Inflammatory macrophage treated with lipopolysaccharide for 1 hour (primary cell): Measurements from ENCODE around the gene TTR.
A peak's percentile ranks its signal among the peaks of the same experiment; 100 is the strongest.

Experiments
- DNase-seq, 2 donors: peaks; one replicate each; pipeline ENCODE4 v3.0.0-alpha.2; 2020 to 2022

The TTR gene

GRCh38 chr18:31591628-31592027, at the start of gene TTR:
TSS of gene TTR (plus strand) at chr18:31591877. CDS start at chr18:31591903, 26 bp downstream.
- DNase-seq = no peak

GRCh38 chr18:31546476-31546875, 45.2 kb upstream of the TTR start:
- no peak for DNase-seq

GRCh38 chr18:31548853-31549252, 42.8 kb upstream of the TTR start:
- no peak for DNase-seq

GRCh38 chr18:31549416-31549815, 42.3 kb upstream of the TTR start:
- no peak for DNase-seq

GRCh38 chr18:31551883-31552282, 39.8 kb upstream of the TTR start:
- no peak for DNase-seq

GRCh38 chr18:31553800-31554199, 37.9 kb upstream of the TTR start:
- DNase-seq = peak in 1 of 2 donors; percentile 6

- DNase-seq = no peak
These were observed 36.9 kb upstream of the TTR start for GRCh38 chr18:31554776-31555175.

- DNase-seq = peak; percentile 45 to 88
These were observed 35.5 kb upstream of the TTR start for GRCh38 chr18:31555971-31556747.

- DNase-seq = no peak
These were observed 34.2 kb upstream of the TTR start for GRCh38 chr18:31557446-31557845.

- no peak for DNase-seq
These were observed 33.1 kb upstream of the TTR start for GRCh38 chr18:31558567-31558966.

- no peak for DNase-seq
These were observed 29.0 kb upstream of the TTR start for GRCh38 chr18:31562726-31563125.

GRCh38 chr18:31563778-31564177, 27.9 kb upstream of the TTR start:
- no peak for DNase-seq

- no peak for DNase-seq
These were observed 26.3 kb upstream of the TTR start for GRCh38 chr18:31565345-31565744.

GRCh38 chr18:31565782-31566512, 25.7 kb upstream of the TTR start:
- DNase-seq = no peak

GRCh38 chr18:31566576-31567306, 24.9 kb upstream of the TTR start:
- no peak for DNase-seq

GRCh38 chr18:31572368-31572767, 19.3 kb upstream of the TTR start:
- no peak for DNase-seq

GRCh38 chr18:31573051-31573450, 18.6 kb upstream of the TTR start:
- DNase-seq = no peak

GRCh38 chr18:31574359-31574758, 17.3 kb upstream of the TTR start:
- DNase-seq = peak; percentile 78 to 85

GRCh38 chr18:31575515-31576257, 16.0 kb upstream of the TTR start:
- DNase-seq = no peak

GRCh38 chr18:31576670-31577069, 15.0 kb upstream of the TTR start:
- no peak for DNase-seq

- DNase-seq = no peak
These were observed 14.5 kb upstream of the TTR start for GRCh38 chr18:31577195-31577594.

- no peak for DNase-seq
These were observed 13.6 kb upstream of the TTR start for GRCh38 chr18:31578126-31578525.

GRCh38 chr18:31579375-31579774, 12.3 kb upstream of the TTR start:
- no peak for DNase-seq
